GM12878 (cell line): ENCODE results near the gene CTSD. TPM values are rescaled to one million over a fixed set of nuclear protein-coding genes. Genes with fewer than 3 reads are reported as not detected.

Source experiments
- ATAC-seq: fragments of 200-7000 bp; cut with Tn5 transposase; 3 replicates; pipeline ENCODE4 v1.9.1; 2020; ENCODE audit warnings: mild to moderate bottlenecking, moderate library complexity
- BruUV-seq: library from RNA; stranded (reverse); fragments of 400-500 nt; replicated peaks from 2 replicates; lab custom pipeline; 2021; lab: Mats Ljungman, UMichigan
- CTCF ChIA-PET: fragments of 300-600 bp; sonication (Branson Sonifier 250); formaldehyde crosslinking; extraction: SDS; loops from one replicate; lab custom pipeline; 2021; ENCODE audit warnings: inconsistent platforms; lab: Yijun Ruan, JAX
- POLR2A ChIA-PET: fragments of 350-600 bp; formaldehyde crosslinking; extraction: SDS; loops from one replicate; lab custom pipeline; 2021; ENCODE audit warnings: inconsistent platforms; lab: Charles Lee
- RAD21 ChIA-PET: fragments of 300-600 bp; sonication (Branson Sonifier 250); formaldehyde crosslinking; loops from one replicate; lab custom pipeline; 2023; ENCODE audit warnings: antibody characterized with exemption; ENCODE audit not compliant: unreplicated experiment; lab: Charles Lee
- SMC1A ChIA-PET: fragments of 300-600 bp; sonication (Branson Sonifier 250); formaldehyde crosslinking; loops from one replicate; lab custom pipeline; 2023; ENCODE audit not compliant: unreplicated experiment, uncharacterized antibody; lab: Charles Lee
- DNase-seq: peaks from one replicate; pipeline ENCODE4 v3.0.0-alpha.2; 2011; ENCODE audit warnings: low read depth, low spot score
- FAIRE-seq: peaks from 3 replicates; lab custom pipeline; 2011; peaks lifted over from hg19 to GRCh38; lab: Jason Lieb, UNC
- H2AFZ ChIP-seq: 2 replicates; pipeline ENCODE4 v1.6.0; 2011; ENCODE audit warnings: low read depth, low read length, control low read depth; ENCODE audit not compliant: control insufficient read depth
- H3K27ac ChIP-seq: 2 replicates; pipeline ENCODE4 v1.5.1; 2011; ENCODE audit warnings: control low read depth; ENCODE audit not compliant: control insufficient read depth, insufficient read depth
- H3K27me3 ChIP-seq, 2 experiments: replicated peaks in 1 of 2; 2 replicates each; pipeline versions ENCODE4 v1.6.0 to v1.6.1; 2011; ENCODE audit warnings: low read length in 1 of 2; ENCODE audit not compliant: control insufficient read depth in 2 of 2, insufficient read depth in 2 of 2
- H3K36me3 ChIP-seq, 2 experiments: 2 replicates each; pipeline ENCODE4 v1.5.1; 2011; ENCODE audit warnings: low read length in 1 of 2; ENCODE audit not compliant: control insufficient read depth in 2 of 2, insufficient read depth in 2 of 2
- H3K4me1 ChIP-seq: 2 replicates; pipeline ENCODE4 v1.6.1; 2011; ENCODE audit warnings: mild to moderate bottlenecking, low read length, moderate library complexity, mixed read lengths; ENCODE audit not compliant: control insufficient read depth, insufficient read depth
- H3K4me2 ChIP-seq: 2 replicates; pipeline ENCODE4 v1.6.0; 2011; ENCODE audit warnings: control low read depth; ENCODE audit not compliant: control insufficient read depth, insufficient read depth
- H3K4me3 ChIP-seq: fragments of 200-600 bp; sonication (generic); 2 replicates; pipeline ENCODE4 v1.5.1; 2016
- H3K79me2 ChIP-seq: 2 replicates; pipeline ENCODE4 v1.6.0; 2011; ENCODE audit warnings: low read length; ENCODE audit not compliant: control insufficient read depth, insufficient read depth
- H3K9ac ChIP-seq: 2 replicates; pipeline ENCODE4 v1.8.0; 2011; ENCODE audit warnings: low read length, control low read depth, mixed read lengths; ENCODE audit not compliant: control insufficient read depth, insufficient read depth
- H3K9me3 ChIP-seq: replicated peaks from 3 replicates; pipeline ENCODE4 v1.5.1; 2011; ENCODE audit warnings: mild to moderate bottlenecking, low read length; ENCODE audit not compliant: control insufficient read depth, insufficient read depth
- H4K20me1 ChIP-seq: 2 replicates; pipeline ENCODE4 v1.6.0; 2011; ENCODE audit not compliant: control insufficient read depth, insufficient read depth
- ESRRA ChIP-seq: IDR thresholded peaks from 2 replicates; pipeline ENCODE4 v1.6.1; 2012; ENCODE audit warnings: mild to moderate bottlenecking, low read length, improper control_type of control experiment
- IKZF1 ChIP-seq: fragments of 450-650 bp; conservative IDR thresholded peaks from 2 replicates; pipeline ENCODE4 v1.6.1; 2017; ENCODE audit warnings: antibody characterized with exemption, mild to moderate bottlenecking
- NRF1 ChIP-seq: conservative IDR thresholded peaks from 2 replicates; pipeline ENCODE4 v1.6.1; 2011; ENCODE audit warnings: mild to moderate bottlenecking, low read depth, low read length, improper control_type of control experiment
- RELB ChIP-seq: fragments of 450-650 bp; IDR thresholded peaks from 2 replicates; pipeline ENCODE4 v1.6.1; 2017; ENCODE audit warnings: low read depth, mild to moderate bottlenecking, moderate library complexity
- TCF7 ChIP-seq: IDR thresholded peaks from 2 replicates; pipeline ENCODE4 v1.6.1; 2014; ENCODE audit warnings: antibody characterized with exemption, borderline replicate concordance
- WGBS: methylation state at CpG from one replicate; pipeline ENCODE4 v1.1.6; 2016; ENCODE audit warnings: low lambda C conversion rate; ENCODE audit not compliant: insufficient replicate concordance, insufficient coverage; ENCODE audit errors: missing lambda C conversion rate; 5-methylcytosine and 5-hydroxymethylcytosine counted together
- in situ Hi-C: fragments of 300-500 bp; cut with MboI; formaldehyde crosslinking; loops from 9 replicates; pipeline ENCODE4 v1.14.3; 2018; ENCODE audit warnings: mixed read lengths
- intact Hi-C: fragments of 100-400 bp; cut with micrococcal nuclease; formaldehyde crosslinking; loops from one replicate; pipeline ENCODE4 v1.14.2; 2022; ENCODE audit not compliant: unreplicated experiment
- polyA plus RNA-seq, 11 experiments: library from polyadenylated mRNA; depleted of rRNA in 4 of 11; unstranded in 6 of 11; stranded (reverse) in 5 of 11; fragments of >200 nt; fragmentation: Nextera tagmentation in 4 of 11; fragmentation: Illumina TruSeq in 1 of 11; extraction: Ambion mirVana in 4 of 11; extraction: Trizol in 1 of 11; gene quantifications; 1 replicate in 1 of 11; 2 replicates in 10 of 11; pipeline versions ENCODE4 v1.2.1 to v1.2.3, GENCODE V29; 2011 to 2016; ENCODE audit warnings: inconsistent platforms in 2 of 11, missing spikeins in 2 of 11, low read depth in 1 of 11
- total RNA-seq, 4 experiments: library from RNA; depleted of rRNA in 3 of 4; stranded (reverse); fragments of >200 nt in 3 of 4; fragmentation: Illumina TruSeq in 1 of 4; extraction: Trizol in 1 of 4; gene quantifications; 2 replicates each; pipeline versions ENCODE4 v1.2.1 to v1.2.3, GENCODE V29; 2013 to 2021
- TF ChIP-seq, protein P1 (sequence below): fragments of 450-650 bp; IDR thresholded peaks from 2 replicates; pipeline ENCODE4 v1.6.1; 2018; ENCODE audit warnings: mild to moderate bottlenecking, low read depth, moderate library complexity; ENCODE audit not compliant: partially characterized antibody

CTSD gene
- total and polyA plus RNA-seq, 10 of the 15 experiments (the other 5 are each of a cell fraction or from before 2014, with no cell fraction given): 0.42 to 54.6 (median 25.0) TPM

GRCh38 chr11:1734641-1735081, 29.1 kb downstream of the CTSD start:
- FAIRE-seq: no peak

DNA sequence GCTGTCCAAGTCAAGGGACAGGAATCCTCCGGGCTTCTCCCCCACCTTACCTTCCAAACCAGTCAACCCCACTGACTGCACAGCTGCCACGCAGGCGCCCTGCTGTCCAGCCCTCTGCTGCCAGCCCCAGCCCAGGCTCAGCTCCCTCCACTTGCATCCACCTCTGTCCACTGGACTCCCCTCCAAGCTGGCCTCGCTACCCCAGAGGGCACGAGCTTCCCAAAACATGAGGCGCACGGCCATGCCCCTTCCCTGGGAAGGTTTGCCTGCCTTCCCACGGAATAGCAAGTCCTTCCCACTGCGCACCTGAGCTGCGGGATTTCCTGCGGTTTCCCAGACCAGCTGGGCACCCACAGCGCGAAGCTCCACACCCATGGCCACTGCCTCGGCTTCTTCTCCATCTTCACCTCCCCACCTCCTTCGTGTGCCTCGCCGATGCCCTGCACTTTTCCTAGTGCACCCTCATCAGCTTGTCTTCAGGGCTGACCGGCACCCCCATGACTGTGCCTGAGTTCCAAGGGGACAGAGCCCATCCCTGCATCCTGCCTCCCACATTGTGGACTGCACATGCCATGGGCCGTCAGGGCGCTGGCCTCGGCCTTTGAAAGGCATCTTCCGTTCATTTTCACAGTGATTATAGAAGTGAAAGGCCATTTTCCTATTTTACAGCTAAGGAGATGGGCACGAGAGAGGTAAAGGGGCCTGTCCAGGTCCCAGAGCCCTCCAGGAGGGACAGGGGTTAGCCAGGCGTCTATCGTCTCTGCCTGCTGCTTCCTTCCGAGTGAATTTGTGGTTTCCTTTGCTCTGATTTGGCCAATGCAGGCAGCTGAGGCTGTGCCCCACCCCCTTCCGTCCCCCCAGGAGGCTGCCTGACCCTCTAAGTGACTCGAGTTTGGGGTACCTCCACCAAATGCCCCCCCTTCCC, 29.7 kb downstream of the CTSD start:
- FAIRE-seq (no peak), DNase-seq (no peak), ATAC-seq (no peak)
- TF ChIP-seq, protein P1, sequence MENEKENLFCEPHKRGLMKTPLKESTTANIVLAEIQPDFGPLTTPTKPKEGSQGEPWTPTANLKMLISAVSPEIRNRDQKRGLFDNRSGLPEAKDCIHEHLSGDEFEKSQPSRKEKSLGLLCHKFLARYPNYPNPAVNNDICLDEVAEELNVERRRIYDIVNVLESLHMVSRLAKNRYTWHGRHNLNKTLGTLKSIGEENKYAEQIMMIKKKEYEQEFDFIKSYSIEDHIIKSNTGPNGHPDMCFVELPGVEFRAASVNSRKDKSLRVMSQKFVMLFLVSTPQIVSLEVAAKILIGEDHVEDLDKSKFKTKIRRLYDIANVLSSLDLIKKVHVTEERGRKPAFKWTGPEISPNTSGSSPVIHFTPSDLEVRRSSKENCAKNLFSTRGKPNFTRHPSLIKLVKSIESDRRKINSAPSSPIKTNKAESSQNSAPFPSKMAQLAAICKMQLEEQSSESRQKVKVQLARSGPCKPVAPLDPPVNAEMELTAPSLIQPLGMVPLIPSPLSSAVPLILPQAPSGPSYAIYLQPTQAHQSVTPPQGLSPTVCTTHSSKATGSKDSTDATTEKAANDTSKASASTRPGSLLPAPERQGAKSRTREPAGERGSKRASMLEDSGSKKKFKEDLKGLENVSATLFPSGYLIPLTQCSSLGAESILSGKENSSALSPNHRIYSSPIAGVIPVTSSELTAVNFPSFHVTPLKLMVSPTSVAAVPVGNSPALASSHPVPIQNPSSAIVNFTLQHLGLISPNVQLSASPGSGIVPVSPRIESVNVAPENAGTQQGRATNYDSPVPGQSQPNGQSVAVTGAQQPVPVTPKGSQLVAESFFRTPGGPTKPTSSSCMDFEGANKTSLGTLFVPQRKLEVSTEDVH: no peak
- TF ChIP-seq RELB (no peak), NRF1 (no peak), ESRRA (no peak), TCF7 (no peak)
- Histone ChIP-seq H3K9ac (no peak overlapping the region), H3K9me3 (peaks cover 2% of the 10 kb centered on the region; the same call in 2 of the 3 replicates), H3K79me2 (no peaks in the 10 kb centered on the region), H3K27me3 (0 out of 4 replicates have a peak, but pooled peaks cover 0 to 6% of the 10 kb centered on the region in 2 experiments), H2AFZ (no peak overlapping the region), H3K27ac (no peak overlapping the region), H3K4me3 (no peak overlapping the region), H4K20me1 (no peaks in the 10 kb centered on the region), H3K4me1 (no peaks in the 10 kb centered on the region), H3K4me2 (no peak overlapping the region), H3K36me3 (no peaks in the 10 kb centered on the region)
- CTCF ChIA-PET: no interaction called here
- SMC1A ChIA-PET: no interaction called here
- in situ Hi-C loops (no loop called here), intact Hi-C loops (no loop called here)
- 45% methylated on average over 28 of the region's 28 CpGs for WGBS
- no TSS peak for BruUV-seq
- POLR2A ChIA-PET: no interaction called here
- RAD21 ChIA-PET: no interaction called here

More at GRCh38 chr11:1734641-1735081, 29.1 kb downstream of the CTSD start:
- Histone ChIP-seq H4K20me1 (no peaks in the 10 kb centered on the region), H2AFZ (no peak overlapping the region), H3K27ac (no peak overlapping the region), H3K9me3 (peaks cover 2% of the 10 kb centered on the region; the same call in 2 of the 3 replicates), H3K36me3 (no peaks in the 10 kb centered on the region), H3K4me3 (no peak overlapping the region)
- WGBS: 17% methylated on average over 9 of the region's 10 CpGs
- intact Hi-C loops: no loop called here
- no TSS peak for BruUV-seq
- ChIA-PET SMC1A (no interaction called here), RAD21 (no interaction called here)
- in situ Hi-C loops: no loop called here
- DNase-seq (no peak), ATAC-seq (no peak)
- no peak for TF ChIP-seq IKZF1
- TF ChIP-seq, all 136 proteins: peak for 0
- no peaks in the 10 kb centered on the region for H3K4me1 ChIP-seq
- no peak overlapping the region for H3K9ac ChIP-seq
- 0 out of 4 replicates have a peak, but pooled peaks cover 0 to 5% of the 10 kb centered on the region in 2 experiments for H3K27me3 ChIP-seq
- ChIA-PET CTCF (no interaction called here), POLR2A (no interaction called here)
- H3K79me2 ChIP-seq: no peaks in the 10 kb centered on the region
- no peak overlapping the region for H3K4me2 ChIP-seq
